ENCODE results near the gene CCR6. TPM values are rescaled to one million over a fixed set of nuclear protein-coding genes. Genes with fewer than 3 reads are reported as not detected.
A peak's percentile ranks its signal among the peaks of the same experiment; 100 is the strongest.
"Not testable (repeated sequence)": the region's sequence is repeated elsewhere in the genome, so short reads cannot be mapped to it uniquely, and the experiment has no call there.

CCR6 gene
- total RNA-seq, 1 experiment from 2014 or later, result not detected

- intact Hi-C loops (cut with micrococcal nuclease; ENCODE audit: unreplicated experiment); H3K27me3 Mint-ChIP-seq (ENCODE audit: insufficient read depth, unreplicated experiment); H3K9me3 ChIP-seq; H3K36me3 Mint-ChIP-seq (ENCODE audit: insufficient read depth, unreplicated experiment); H3K4me1 Mint-ChIP-seq (ENCODE audit: low read depth, unreplicated experiment); H3K27ac Mint-ChIP-seq (ENCODE audit: unreplicated experiment); H3K4me1 ChIP-seq; H3K4me3 ChIP-seq (ENCODE audit: low read depth, low read length); H3K27me3 ChIP-seq (replicated peaks; ENCODE audit: control insufficient read depth, insufficient read depth, low read length); DNase-seq; H3K9me3 Mint-ChIP-seq (ENCODE audit: unreplicated experiment); H3K4me3 Mint-ChIP-seq (ENCODE audit: unreplicated experiment); POLR2A ChIA-PET; H3K36me3 ChIP-seq (ENCODE audit: control insufficient read depth, insufficient read depth, low read length); CTCF ChIA-PET; BruUV-seq (replicated peaks): not testable (repeated sequence)
- TF ChIP-seq CTCF (IDR thresholded peaks at IDR 0.05; ENCODE audit: insufficient read depth in 1 of 2, low read depth in 1 of 2, low read length in 1 of 2, severe bottlenecking in 1 of 2, unreplicated experiment in 1 of 2), result peak in 1 of 2 experiments; percentile 14
These were observed 60.0 kb downstream of the CCR6 start for GRCh38 chr6:167182913-167183314.

GRCh38 chr6:167185101-167185500 is 62.2 kb downstream of the CCR6 start:
- H3K4me3 Mint-ChIP-seq (ENCODE audit: unreplicated experiment); H3K9me3 ChIP-seq; intact Hi-C loops (cut with micrococcal nuclease; ENCODE audit: unreplicated experiment); H3K9me3 Mint-ChIP-seq (ENCODE audit: unreplicated experiment); BruUV-seq (replicated peaks); H3K27me3 Mint-ChIP-seq (ENCODE audit: insufficient read depth, unreplicated experiment); H3K27me3 ChIP-seq (replicated peaks; ENCODE audit: control insufficient read depth, insufficient read depth, low read length); H3K4me1 Mint-ChIP-seq (ENCODE audit: low read depth, unreplicated experiment); H3K4me3 ChIP-seq (ENCODE audit: low read depth, low read length); CTCF ChIA-PET; H3K4me1 ChIP-seq; POLR2A ChIA-PET; H3K27ac Mint-ChIP-seq (ENCODE audit: unreplicated experiment); H3K36me3 Mint-ChIP-seq (ENCODE audit: insufficient read depth, unreplicated experiment); DNase-seq; H3K36me3 ChIP-seq (ENCODE audit: control insufficient read depth, insufficient read depth, low read length): not testable (repeated sequence)

GRCh38 chr6:167187275-167187674 is 64.4 kb downstream of the CCR6 start:
- H3K4me3 Mint-ChIP-seq (ENCODE audit: unreplicated experiment); H3K9me3 ChIP-seq; intact Hi-C loops (cut with micrococcal nuclease; ENCODE audit: unreplicated experiment); BruUV-seq (replicated peaks); H3K4me1 Mint-ChIP-seq (ENCODE audit: low read depth, unreplicated experiment); H3K27me3 Mint-ChIP-seq (ENCODE audit: insufficient read depth, unreplicated experiment); H3K27ac Mint-ChIP-seq (ENCODE audit: unreplicated experiment); H3K4me1 ChIP-seq; POLR2A ChIA-PET; H3K36me3 Mint-ChIP-seq (ENCODE audit: insufficient read depth, unreplicated experiment); DNase-seq; H3K36me3 ChIP-seq (ENCODE audit: control insufficient read depth, insufficient read depth, low read length); H3K27me3 ChIP-seq (replicated peaks; ENCODE audit: control insufficient read depth, insufficient read depth, low read length); H3K4me3 ChIP-seq (ENCODE audit: low read depth, low read length); CTCF ChIA-PET: not testable (repeated sequence)
- H3K9me3 Mint-ChIP-seq (ENCODE audit: unreplicated experiment), result peaks cover 24% of the 10 kb centered on the region

Other genes starting within 250 kb of the CCR6 start
- 45.5 and 59.1 TPM in 2 replicates for gene RNASET2, start 166.5 kb upstream of the CCR6 start, total RNA-seq (2022)
- 36.3 and 37.0 TPM in 2 replicates for gene CEP43, start 123.7 kb upstream of the CCR6 start, total RNA-seq (2022)
- gene GPR31, start 34.9 kb downstream of the CCR6 start, total RNA-seq (2022), result not detected in 2 replicates
- 32.3 and 36.1 TPM in 2 replicates for gene UNC93A, start 168.2 kb downstream of the CCR6 start, total RNA-seq (2022)
- 0.12 TPM in 1 of 2 replicates, not detected in the other for gene TTLL2, start 202.0 kb downstream of the CCR6 start, total RNA-seq (2022)

Measured in Caco-2 (cell line).